ENCODE data around the gene BLTP2. TPM values are rescaled to one million over a fixed set of nuclear protein-coding genes. Genes with fewer than 3 reads are reported as not detected.
"Not testable (repeated sequence)": the region's sequence is repeated elsewhere in the genome, so short reads cannot be mapped to it uniquely, and the experiment has no call there.

Gene BLTP2
- total RNA-seq, result 182 and 259 TPM in 2 replicates

DNA sequence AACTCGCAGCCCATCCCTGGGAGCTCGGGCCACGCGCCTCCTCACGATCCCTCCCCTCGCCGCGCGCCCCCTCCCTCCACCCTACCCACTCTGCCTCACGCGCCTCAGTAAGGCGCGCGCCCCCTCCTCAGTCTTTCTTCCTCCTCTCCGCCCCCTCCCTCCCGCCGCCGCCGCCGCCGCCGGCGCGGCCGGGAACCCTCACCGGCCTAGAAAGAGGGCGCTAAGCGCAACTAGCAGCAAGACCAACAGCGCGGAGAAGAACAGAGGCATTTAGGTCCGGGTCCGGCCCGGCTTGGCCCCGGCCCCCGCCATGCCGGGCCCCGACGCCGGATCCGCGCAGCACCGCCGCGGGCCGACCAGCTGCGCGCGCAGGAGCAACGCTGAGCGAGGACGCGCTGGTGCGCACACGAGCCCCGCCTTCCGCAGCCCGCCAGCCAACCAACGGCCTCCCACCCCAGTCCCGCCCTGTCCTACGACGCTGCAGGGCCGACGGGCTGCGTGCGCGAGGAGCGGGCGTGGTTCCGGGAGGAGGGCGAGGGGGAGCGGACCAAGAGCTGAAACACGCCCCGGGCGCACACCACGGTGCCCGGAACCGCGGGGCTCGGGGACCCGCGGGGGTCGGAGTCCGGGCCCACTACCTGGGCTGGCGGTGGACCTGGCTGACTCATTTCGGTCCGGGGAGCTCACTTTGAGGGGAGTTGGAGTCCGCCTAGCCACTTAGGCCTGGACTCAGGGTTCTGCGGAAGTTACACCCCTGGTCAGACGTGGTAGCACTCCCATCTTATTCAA, at the start of gene BLTP2:
BLTP2 (minus strand) TSS at position 372 of the 789 bp plus-strand sequence; CDS start at position 270, 102 bp downstream.
- peak; percentile 82 for DNase-seq (ENCODE audit: low read depth)

DNA sequence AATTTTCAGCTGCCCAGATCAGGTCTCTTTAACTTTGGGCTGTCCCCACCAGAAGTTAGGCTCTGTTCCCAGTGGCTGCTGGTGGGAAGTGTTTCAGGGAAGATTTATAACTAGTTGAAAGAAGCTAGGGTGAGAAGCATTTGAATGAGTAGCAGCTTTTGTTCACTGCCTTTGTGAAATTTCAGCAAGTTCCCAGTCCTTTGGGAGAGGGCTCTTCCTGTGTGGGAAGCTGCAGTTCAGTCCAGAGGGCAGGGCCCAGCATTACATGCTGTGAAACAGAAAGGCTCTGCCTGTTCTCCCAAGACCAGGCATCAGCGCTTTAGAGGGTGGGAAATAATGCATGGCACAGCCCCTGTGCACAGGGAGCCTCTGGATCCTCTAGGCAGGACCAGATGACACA, 48.9 kb upstream of the BLTP2 start:
- DNase-seq (ENCODE audit: low read depth), result no peak

DNA sequence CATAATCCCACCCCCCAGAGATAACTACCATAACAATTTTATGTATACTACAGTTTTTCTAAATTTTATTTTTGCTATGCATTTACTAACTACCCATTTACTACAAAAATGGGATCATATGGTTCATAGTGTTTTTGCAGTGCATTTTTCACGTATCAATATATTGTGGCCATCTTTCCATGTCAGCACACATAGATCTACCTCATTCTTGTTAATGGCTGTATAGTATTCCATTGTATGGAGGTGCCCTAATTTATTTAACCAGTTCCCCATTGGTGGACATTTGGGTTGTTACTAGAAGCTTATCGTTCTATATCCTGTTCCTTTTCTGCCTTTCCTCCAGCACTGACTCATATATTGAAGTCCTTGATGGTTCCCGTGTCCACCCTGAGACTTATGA, 44.1 kb upstream of the BLTP2 start:
- DNase-seq (ENCODE audit: low read depth), result no peak

DNA sequence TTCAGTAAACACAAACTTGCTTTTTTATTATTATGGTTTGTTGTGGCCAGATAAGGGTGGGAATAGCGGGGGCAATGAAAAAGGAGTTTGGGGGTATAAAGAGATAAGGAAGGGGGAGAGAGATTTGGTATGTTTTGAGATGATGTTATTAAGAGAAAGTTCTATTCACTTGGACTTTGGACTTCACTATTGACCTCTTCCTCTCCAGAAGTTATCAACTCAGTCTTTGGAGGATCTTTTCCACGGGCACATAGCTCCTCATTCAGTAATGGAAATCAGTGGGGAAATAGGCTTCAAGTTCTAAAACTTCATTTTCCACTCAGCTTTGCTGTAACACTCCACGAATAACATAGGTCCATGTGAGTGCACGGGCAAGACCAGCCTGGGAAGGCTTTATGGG, 43.5 kb upstream of the BLTP2 start:
- DNase-seq (ENCODE audit: low read depth), result no peak

DNA sequence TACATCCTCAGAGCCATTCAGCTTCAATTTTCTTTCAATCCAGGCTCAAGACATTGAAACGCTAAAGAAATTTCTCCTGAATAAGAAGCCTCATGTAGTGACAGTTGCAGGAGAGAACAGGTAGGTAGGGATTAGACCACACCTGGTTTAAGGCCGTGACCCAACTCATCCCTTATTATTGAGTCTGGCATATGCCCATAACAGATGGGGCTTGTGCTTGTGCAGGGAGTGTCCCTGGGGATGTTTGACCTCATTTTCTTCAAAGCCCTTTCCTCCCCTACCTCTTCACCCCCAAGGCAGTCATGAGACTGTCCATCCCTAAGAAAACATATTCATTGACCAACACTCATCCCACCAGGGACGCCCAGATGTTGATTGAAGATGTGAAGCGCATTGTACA, 41.3 kb upstream of the BLTP2 start:
- DNase-seq (ENCODE audit: low read depth), result no peak

DNA sequence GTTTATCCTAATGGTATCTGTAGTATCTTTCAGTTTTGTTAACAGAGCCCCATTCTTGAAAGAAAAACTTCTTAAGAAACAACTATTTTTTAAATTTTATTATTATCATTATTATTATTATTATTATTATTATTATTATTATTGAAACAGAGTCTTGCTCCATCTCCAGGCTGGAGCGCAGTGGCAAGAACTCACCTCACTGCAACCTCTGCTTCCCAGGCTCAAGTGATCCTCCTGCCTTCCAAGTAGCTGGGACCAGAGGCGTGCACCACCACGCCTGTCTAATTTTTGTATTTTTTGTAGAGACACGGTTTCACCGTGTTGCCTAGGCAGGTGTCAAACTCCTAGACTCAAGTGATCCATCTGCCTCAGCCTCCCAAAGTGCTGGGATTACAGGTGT, 40.4 kb upstream of the BLTP2 start:
- no peak for DNase-seq (ENCODE audit: low read depth)

DNA sequence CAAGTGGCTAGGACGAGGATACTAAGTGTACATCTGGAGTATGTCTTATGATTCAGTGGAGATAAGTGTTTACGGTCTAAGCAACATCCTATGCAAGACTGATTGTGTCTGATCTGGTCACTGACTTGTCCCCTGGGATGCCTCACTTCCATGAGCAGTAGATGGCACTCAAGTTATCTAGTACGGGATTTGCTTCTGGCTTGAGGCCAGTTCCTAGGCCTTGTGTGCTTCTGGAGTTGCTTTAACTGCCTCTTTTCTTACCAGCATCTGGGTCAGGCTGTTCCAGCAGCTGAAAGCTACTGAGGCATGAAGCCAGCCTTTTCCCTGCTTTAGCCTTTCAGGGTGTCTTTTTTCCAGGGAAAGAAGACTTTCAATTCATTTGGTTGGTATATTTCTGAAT, 40.0 kb upstream of the BLTP2 start:
- peak; percentile 61 for DNase-seq (ENCODE audit: low read depth)

DNA sequence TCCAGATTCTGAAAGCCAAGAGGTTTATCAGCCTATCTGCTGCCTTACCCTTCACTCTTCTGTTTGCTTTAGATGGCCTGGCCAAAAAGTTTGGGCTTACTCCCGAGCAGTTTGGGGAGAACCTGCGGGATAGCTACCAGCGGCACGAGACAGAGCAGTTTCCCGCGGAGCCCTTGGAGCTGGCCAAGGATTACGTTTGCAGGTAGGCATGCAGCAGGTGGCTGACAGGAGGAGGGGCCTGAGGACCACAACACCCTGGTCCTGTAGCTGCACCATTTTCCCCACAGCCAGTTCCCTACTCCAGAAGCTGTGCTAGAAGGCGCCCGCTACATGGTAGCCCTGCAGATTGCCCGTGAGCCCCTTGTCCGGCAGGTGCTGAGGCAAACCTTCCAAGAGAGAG, 37.7 kb upstream of the BLTP2 start:
- DNase-seq (ENCODE audit: low read depth), result no peak

DNA sequence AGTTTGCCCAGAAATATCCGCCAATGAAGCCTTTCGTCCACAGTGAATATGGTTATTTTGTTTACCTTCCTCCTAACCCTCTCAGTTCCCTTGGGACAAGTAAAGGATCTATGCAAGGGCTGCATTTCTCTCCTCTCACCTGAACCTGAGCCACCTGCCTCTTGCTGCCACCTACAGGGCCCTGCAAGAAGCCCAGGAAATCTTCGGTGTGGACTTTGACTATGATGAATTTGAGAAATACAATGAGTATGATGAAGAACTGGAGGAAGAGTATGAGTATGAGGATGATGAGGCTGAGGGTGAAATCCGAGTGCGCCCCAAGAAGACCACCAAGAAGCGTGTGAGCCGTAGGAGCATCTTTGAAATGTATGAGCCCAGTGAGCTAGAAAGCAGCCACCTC, 31.0 kb upstream of the BLTP2 start:
- peak; percentile 15 for DNase-seq (ENCODE audit: low read depth)

DNA sequence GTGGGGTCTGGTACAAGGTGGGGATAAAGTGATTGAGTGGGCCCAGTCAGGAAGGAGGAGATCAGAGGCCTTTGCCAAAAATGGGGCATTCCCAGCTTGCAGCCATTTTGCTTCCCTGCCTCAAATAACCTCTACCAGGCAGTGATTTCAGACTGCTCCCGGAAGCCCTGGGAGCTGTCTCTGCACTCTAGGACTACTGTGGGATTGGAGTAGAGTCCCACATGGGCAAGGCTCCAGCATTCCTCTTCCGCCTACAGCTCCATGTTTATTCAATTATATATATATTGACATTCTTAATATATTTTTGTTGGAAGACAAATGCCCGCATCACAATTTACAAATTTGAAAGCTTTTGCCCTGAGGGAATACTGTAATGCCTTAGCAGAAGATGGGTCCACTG, 30.5 kb upstream of the BLTP2 start:
- no peak for DNase-seq (ENCODE audit: low read depth)

DNA sequence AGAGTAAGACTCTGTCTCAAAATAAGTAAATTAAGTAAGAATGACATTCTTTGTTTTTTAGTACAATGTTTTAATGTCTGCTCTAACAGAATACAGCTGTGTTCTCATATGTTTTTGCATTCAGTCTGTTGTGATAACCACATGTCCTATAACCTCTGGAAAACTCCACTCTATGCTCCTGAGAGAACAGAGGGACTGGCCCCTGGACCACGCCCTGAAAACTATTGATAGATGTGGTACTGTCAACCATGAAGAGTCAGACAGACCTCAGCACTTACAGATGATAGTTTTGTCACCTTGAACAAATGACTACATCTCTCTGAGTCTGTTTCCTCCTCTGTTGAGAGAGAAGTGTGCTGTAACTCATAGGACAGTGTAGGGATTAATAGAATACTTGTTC, 25.0 kb upstream of the BLTP2 start:
- no peak for DNase-seq (ENCODE audit: low read depth)

DNA sequence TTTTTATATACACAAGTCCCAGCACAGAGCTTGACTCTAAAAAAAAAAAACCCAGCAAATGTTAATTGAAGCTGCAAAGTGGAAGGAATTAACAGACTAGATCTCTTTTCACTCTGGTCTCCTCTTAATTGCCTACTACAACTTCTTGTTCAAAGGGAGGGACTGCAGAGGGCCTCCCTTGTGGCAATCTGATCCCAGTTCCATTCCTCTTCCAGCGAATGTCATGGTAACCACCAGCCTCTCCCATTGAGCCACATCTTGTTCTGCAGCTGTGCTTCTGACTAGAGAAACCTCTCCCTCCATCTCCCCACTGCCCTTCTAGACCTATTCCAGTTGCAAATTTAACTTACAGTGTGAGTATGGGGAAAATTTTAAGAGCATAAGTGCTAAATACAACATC, 22.9 kb upstream of the BLTP2 start:
- DNase-seq (ENCODE audit: low read depth), result no peak

DNA sequence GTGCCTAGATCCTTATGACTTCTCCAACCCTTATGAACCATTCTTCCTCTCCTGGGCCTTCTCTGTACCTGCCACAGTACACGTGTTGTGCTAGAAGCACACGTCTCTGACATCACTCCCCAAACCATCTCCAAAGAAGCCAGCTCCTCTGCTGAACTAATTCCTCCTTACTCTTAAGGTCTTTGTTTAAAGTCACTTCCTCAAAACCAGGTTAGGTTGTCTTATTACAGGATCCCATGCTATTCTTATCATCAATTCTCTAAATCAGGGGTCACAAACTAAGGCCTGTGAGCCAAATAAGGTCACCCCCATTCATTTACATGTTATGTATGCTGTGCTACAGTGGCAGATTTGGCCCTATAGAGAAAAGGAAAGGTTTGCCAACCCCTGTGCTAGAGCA, 21.0 kb upstream of the BLTP2 start:
- DNase-seq (ENCODE audit: low read depth), result no peak

DNA sequence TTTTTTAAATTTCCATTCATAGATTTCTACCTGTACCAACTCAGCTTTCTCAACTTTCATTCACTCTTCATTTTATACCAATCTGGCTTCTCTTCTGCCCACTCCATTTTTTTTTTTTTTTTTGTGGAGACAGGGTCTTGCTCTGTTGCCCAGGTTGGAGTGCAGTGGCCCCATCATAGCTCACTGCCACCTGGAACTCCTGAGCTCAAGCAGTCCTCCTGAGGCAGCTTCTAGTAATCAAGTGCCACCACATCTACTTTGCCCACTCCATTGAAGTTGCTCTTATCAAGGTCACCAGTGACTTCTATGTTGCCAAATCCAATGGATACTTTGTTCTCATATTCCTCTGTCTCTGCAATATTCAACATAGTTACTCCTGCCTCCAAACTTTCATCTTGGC, 18.8 kb upstream of the BLTP2 start:
- no peak for DNase-seq (ENCODE audit: low read depth)

DNA sequence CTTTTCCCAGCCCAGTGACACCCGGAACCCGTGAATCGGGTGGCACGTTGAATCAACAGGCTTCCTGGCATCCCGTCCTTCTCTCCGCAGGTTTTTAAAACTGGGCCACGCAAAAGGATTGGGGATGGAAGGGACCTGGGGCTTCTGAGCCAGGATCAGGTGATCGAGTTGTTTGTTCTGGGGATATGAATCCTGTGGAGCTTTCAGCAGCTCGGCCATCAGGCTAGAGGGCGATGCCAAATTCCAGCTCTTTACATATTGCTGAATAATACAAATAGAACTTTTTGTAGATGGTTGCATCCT, 17.5 kb upstream of the BLTP2 start:
- DNase-seq (ENCODE audit: low read depth), result no peak

DNA sequence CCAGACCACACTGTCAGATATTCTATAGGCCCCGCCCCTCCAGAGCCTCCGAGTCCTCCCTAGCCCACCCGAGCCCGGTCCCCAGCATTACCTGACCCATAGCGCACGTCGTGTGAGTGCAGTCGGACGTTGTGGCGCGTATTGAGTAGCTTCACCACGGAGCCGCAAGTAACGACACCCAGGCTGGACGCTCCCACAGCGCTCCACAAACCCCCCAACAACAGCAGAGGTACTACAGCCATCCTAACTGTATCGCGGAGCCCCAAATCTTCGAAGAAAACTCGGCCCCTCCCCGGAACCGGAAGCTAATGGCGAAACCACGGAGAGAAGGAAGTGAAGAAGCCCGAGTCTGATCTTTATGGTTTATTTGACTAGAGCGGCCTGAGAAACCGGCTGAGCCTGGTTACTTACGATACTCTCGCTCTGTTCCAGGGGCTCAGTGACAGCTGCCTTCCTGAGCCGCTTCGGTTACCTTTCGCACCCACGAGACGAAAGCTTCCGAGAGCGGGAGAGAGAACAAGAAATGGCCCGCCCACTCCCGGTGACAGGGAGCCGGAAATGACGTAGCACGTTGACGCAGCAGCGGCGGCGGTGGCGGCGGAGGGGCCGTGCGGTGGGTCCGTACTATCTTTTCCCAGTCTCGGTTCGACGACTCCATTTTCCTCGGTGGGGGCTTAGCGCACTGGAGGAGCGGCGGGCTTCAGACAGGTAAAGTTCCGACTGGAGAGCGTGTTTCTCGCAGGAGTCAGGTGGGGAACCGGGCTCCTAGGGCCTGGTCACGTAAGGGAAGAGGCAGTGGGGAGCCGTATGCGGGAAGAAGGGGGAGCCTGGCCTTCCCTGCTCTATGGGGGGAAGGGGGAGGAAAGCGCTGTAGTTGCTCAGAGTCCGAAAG, 16.9 kb upstream of the BLTP2 start, which contains the start of the genes SDF2 and SUPT6H:
SDF2 (minus strand) TSS at position 272 of the 892 bp plus-strand sequence; CDS start at position 242, 30 bp downstream.
SUPT6H (plus strand) TSS at position 571 of the 892 bp plus-strand sequence. CDS start 11,197 bp downstream, outside the sequence.
- DNase-seq (ENCODE audit: low read depth), result peak; percentile 56

DNA sequence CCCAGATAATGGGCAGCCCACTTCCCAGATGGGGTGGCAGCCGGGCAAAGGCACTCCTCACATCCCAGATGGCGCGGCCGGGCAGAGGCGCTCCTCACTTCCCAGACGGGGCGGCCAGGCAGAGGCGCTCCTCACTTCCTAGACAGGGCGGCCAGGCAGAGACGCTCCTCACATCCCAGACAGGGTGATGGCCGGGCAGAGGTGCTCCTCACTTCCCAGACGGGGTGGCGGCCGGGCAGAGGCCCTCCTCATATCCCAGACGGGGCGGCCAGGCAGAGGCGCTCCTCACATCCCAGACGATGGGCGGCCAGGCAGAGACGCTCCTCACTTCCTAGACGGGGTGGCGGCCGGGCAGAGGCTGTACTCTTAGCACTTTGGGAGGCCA, 14.5 kb upstream of the BLTP2 start:
- DNase-seq (ENCODE audit: low read depth), result not testable (repeated sequence)

DNA sequence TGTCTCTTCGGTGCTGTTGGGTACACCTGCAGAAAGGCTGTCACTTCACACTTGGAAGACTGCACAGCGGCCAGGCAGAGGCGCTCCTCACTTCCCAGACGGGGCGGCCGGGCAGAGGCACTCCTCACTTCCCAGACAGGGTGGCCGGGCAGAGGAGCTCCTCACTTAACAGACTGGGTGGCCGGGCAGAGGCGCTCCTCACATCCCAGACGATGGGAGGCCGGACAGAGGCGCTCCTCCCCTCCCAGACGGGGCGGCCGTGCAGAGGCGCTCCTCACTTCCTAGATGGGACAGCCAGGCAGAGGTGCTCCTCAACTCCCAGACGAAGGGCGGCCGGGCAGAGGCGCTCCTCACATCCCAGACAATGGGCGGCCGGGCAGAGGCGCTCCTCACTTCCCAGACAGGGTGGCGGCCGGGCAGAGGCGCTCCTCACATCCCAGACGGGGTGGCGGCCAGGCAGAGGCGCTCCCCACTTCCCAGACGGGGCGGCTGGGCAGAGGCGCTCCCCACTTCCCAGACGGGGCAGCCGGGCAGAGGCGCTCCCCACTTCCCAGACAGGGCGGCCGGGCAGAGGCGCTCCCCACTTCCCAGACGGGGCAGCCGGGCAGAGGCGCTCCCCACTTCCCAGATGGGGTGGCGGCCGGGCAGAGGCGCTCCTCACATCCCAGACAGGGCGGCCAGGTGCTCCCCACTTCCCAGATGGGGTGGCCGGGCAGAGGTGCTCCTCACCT, 14.0 kb upstream of the BLTP2 start:
- not testable (repeated sequence) for DNase-seq (ENCODE audit: low read depth)

DNA sequence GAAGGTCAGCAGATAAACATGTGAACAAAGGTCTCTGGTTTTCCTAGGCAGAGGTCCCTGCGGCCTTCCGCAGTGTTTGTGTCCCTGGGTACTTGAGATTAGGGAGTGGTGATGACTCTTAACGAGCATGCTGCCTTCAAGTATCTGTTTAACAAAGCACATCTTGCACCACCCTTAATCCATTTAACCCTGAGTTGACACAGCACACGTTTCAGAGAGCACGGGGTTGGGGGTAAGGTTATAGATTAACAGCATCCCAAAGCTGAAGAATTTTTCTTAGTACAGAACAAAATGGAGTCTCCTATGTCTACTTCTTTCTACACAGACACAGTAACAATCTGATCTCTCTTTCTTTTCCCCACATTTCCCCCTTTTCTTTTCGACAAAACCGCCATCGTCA, 13.4 kb upstream of the BLTP2 start:
- DNase-seq (ENCODE audit: low read depth), result not testable (repeated sequence)

DNA sequence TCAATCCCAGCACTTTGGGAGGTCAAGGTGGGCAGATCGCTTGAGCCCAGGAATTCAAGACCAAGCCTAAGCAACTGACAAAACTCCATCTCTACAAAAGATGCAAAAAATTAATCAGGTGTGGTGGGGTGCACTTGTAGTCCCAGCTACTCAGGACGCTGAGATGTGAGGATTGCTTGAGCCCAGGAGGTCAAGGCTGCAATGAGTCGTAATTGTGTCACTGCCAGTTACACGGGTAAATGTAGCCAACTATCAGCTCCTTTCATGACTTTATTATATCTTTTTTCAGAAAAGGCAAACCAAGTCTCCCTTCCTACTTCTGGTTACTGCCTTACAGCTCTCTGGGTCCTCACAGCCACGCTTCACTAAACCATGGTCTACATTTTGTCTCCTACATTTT, 12.8 kb upstream of the BLTP2 start:
- peak; percentile 55 for DNase-seq (ENCODE audit: low read depth)

DNA sequence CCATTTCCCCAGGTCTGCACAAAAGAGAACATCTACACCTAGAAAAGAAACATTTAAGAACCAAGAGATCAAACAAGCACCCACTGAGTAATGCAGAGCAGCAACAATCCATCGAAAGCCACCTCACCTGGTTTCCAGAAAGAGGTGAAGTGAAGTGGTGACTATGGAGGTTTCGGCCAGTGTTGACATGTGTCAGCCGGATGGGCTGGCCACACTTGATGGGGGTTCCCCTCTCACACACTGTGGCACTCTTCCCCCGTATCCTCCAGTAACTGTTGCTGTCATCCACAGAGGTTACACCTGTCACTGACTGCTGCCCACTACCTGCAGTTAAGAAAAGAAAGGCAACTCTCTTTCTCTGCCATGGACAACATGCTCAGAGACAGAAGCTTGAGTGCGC, 10.2 kb upstream of the BLTP2 start:
- DNase-seq (ENCODE audit: low read depth), result no peak

DNA sequence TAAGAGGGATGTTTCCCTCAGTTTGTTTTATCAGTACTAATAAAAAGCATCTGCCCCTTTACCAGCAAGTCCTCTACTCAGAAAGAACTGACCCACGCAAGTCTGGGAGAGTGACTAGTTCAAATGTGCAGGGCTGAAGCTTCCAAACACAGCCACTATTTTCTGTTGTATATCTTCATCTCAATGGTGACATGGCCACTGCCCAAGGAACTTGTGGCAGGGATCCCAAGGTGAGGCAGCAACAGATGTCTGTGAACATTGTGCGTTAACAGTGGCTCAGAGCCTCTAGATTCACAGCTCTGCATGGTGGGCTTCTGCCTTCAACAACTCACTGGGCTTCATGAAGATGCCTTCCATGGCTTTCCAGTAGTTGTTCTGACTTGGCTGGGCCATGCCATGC, 3.7 kb upstream of the BLTP2 start:
- DNase-seq (ENCODE audit: low read depth), result no peak

All from renal cortical epithelial cell (primary cell).